HG03135 (cell line): ENCODE results near the gene HSP90AB1.

Source experiments
- ATAC-seq: cut with Tn5 transposase; IDR thresholded peaks from one replicate; pipeline ENCODE4 v1.9.1; 2021; ENCODE audit warnings: mild to moderate bottlenecking, moderate library complexity; ENCODE audit not compliant: unreplicated experiment

The HSP90AB1 gene

DNA sequence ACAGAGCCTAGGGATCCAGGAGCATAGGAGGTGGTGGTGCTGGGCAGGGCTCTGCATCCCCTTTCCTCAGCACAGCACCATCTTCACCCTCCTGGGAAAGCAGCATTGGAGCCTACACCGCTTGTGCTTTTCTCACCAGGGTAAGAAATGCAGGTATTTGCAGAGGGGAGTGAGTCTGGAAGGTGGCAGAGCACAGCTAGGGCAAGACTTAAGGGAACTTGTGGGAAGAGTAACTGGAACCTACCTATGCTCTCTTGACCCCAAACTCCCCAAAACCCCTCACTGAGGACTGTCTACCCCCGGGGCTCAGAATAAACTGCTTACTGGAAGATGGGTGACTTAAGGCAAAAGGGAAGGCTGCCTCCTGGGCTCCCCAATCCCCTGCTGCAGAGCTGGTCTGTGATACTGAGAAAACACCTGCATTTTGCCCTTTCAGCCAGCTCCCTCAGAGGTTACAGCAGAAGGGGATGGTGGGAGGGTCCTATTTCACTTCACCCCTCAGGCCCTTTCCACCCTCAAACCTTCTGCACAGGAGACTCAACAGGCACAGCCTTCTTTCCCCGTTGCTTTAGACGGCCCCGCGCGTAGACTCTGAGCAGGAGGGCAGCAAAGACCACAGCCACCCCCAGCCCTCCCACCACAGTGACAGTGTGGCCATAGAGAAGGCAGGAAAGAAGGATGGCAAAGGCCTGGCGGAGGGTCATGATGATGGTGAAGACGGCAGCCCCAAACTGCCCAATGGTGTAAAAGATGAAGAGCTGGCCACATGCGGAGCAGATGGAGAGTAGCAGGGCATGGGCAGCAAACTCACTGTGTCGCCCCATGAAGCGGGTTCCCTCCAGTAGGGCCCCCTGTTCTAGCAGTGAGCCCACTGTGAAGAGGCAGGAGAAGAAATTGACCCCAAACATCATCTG is 7.5 kb downstream of the HSP90AB1 start:
- no peak for ATAC-seq

DNA sequence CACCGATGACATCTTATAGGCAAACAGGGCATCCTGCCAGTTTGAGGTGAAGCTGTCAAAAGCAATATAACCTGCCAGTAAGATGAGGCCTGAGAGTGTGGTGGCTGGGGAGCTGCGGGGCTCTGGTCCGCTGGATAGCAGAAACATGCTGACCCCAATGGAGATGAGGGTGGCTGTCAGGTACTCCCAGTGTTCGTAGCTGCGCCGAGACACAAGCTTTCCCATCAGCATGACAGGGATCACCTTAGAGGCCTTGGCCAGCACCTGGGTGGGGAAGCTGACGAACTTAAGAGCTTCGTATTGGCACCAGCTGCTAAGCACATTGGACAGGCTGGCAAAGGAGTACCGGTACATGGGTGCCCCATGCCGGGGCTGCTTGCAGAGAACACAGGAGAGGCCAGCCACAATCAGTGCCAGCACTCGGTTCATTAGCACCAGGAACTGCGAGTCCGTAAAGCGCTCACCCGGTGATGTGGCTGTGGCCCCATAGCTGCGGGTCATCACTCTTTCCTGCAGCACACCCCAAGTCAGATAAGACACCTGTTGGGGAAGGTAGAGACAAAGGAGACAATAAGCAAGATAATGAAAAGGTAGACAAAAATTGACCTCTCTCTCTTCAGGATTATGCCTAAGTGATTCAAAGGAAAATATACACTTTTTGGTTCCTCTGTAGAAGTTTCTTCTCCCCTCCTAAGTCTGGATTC is 8.4 kb downstream of the HSP90AB1 start:
- ATAC-seq = no peak

DNA sequence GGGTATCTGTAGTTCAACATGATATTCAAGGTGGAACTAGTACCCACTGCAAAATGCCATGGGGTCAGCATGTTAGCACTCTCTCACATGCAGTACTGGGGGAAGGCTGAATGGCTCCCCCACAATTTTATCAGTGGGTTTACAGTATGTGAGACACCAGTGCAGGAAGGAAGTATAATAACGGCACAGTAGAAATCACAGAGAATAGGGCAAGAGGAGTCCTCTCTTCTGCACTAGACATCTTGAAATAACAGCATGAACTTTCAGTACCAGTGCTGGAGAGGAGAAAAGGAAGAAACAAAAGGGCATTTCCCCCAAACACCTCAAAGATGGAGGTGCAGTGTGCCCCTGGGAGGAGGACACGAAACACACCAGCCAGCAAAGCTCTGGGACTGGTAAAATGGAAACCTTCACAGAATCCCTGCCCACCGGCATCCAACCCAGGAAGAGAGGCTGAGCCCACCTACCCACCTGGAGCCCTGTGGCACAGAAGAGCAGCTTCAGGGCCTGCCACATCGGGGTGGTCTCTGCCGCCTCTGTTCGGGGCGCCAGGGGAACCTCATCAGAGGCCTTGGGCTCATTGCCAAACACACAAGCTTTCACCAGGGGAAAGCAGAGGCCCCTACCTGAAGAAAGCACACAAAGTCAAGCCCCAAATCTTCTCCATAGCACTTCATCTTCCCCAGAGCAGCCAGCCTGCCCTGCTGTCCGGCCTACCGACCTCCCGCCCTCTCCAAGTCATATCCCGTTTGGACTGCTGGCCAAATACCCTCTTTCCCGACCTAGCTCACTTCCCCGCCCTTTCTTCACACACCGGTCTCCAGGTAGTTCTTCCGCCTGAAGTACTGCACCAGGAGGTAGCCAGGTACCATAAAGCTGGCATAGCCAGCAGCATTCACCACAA is 9.2 kb downstream of the HSP90AB1 start:
- ATAC-seq = no peak

DNA sequence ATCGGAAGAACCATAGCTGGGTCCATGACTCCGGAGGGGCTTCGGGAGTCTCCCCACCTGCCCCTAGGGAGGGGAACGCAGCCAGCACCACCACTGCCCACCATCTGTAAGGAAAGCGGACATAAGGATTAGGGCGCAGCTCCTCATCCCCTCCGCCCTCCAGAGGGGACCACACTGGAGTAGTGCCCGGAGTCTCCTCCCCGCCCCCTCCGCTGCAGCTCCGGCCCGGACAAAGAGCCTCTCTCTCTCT is 9.8 kb downstream of the HSP90AB1 start:
- no peak for ATAC-seq

DNA sequence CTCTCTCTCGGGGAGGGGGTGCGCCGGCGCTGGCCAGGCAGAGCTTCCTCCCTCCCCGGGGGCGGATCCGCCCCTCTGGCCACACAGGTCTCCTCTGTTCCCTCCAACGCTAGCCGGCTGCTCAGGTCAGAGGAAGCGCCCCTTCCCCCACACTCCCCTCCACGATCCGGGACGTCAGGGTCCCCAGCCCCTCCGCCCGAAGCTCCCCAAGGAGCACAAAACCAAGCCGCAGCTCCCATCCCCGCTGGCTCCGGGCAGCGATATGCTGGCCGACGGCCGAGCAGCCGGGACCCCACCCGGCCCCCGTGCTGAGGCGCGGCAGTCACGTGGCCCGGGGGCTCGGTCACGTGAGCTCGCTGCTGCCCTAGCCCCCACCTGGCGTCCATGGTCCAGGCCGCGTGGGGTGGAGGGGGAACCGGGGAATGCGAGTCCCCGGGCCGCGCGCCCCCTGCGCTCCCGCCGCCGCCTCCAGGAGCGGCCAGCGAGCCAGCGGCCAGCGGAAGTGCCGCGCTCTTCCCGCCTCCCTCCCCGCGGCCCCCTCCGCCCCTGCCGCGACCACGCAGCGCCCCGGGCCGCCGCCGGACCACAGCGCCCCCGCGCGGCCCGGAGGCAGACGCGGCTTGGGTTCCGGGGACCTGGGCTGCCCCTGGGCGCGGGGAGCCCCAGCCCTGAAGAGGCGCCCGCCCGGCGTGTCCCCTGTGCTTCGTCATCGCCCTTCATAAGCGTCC is 10.3 kb downstream of the HSP90AB1 start, which contains the start of gene SLC35B2:
TSS of gene SLC35B2 (minus strand) at position 504 of the 728 bp plus-strand sequence. CDS start at position 386, 118 bp downstream.
- peak; percentile 35 for ATAC-seq

DNA sequence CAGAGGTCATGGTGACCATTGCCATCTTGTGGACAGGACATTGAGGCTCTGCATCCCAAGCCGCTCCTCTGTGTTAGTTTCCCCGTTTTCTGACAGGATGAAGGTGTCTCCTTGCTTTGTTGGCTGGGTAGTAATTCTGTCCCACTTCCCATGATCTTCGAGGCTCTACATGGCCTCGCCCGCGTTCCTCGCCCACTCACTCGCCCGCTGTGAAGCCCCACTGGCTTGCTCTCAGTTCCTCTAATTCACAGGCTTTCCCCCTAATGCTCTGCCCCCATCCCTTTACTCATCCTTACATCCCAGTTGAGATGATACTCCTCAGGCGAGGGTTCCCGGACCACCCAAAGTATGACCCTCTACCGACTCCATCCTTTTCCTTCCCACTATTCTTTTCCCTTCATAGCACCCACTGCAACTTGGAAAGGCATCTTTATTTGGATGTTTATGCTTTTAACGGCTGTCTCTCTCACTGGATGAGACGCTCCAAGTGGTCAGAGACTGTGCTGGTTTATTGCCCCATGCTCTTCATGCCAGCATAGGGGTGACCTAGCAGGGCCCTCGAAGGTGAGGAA is 10.9 kb downstream of the HSP90AB1 start:
- ATAC-seq = peak; percentile 13

DNA sequence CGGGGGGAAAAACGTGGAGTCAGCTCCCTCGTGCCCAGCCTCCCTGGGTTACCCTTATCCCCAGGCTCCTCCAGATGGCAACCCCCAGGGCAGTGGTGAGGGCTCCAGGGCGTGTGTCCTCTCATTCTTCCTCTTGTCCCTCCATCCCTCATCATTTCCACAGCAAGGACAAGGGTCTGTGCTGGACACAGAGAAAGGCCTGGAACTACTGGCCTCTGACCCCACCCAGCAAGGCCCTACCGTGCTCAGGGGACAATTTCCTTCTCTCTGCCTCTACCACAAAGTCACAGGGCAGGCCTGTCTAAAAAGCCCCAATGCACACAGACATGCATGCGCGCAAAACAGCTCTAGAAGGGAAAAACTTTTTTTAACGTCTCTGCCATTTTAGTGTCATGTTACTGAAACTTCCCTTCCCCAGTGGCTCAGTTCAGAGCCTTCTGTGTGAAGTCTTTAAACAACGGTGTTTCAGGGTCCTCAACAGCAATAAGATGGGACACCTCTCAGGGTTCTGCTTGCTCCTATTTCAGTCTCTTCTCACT is 11.5 kb downstream of the HSP90AB1 start:
- no peak for ATAC-seq

DNA sequence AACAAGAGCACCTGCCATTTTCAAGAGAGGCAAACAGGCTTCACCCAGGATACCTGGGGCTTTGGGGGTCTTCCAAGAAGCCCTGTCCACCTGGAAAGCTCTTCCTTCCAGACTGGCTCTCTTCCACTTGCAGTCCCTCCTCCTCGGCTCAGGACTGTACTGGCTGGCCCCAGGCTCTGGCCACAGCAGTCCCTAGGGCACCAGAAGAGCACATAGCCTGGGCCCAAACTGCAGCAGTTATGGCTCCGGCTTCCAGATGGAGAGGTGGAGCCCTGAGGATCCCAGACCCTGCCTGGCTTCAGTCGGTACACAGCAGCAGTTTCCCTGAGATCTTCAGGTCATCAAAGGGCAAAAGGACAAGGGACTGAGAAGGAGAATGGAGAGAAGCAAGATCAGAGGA is 12.0 kb downstream of the HSP90AB1 start:
- no peak for ATAC-seq

DNA sequence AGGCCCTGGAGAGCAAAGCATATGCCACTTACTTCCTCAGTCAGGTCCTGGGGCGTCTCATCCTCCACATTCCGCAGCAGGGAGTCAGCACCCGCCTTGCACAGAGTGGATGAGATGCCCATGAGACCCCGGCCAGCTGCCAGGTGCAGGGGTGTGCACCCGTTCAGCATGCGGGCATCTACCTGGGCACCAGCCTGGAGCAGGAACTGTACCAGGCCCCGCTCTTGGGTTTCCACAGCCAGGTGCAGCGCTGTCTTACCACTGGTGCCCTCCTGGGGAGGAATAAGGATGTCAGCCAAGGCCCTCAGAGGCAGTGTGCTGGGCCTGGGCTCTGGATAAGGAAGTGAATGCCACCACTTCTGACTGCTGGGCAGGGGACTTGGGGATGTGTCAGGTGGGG is 13.1 kb downstream of the HSP90AB1 start:
- no peak for ATAC-seq

DNA sequence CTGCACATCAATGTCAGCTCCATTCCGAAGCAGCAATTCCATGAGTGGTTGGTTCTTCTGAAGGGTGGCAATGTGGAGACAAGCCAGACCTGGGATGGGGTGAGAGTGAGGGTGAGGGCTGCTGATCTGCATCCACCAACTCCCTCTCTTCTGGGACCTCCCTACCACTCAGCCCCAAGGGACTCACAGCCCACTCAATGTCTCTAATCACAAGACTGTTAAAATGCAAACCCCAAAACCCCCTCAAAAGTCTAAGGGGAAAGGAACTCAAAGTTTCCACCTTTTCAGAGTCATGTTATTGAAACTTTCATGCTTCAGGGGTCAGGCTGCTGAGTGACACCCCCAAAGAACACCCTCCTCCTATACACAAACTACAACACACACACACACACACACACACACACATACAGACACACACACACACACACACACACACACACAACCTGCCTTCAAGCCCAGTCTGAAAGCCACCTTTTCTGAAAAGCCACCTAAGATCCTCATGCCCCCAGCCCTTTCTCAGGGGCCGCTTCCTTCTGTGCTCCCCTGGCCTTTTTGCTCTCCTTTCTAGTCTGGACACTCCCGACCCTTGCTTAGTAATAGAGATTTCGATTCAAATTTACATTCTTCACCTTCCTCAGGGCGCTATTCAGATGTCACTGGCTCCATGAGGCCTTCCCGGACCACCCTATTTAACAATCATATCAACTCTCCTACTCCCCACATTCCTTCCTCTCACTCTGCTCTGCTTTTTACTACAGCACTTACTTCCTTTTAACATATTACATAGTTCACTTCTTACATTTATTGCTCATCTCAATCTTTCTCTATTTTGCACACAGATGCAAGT is 13.8 kb downstream of the HSP90AB1 start:
- ATAC-seq = no peak

DNA sequence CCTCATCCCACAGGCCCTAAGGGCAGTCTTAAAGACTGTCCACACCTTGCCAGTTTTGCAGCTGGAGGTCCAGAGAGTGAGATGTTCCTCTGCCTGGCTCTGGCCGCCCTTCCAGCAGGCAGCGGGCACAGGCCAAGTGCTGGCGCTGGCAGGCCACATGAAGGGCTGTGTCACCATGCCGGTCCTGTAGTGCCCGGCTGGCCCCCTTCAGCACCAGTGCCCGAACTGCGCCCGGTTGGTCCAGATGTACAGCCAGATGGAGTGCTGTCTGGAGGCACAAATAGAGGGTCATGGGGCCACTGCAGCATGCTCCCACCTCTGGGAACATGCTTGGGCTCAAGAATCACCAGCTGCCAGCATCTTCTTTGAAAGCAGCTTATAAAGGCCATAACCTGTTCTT is 14.7 kb downstream of the HSP90AB1 start:
- no peak for ATAC-seq

DNA sequence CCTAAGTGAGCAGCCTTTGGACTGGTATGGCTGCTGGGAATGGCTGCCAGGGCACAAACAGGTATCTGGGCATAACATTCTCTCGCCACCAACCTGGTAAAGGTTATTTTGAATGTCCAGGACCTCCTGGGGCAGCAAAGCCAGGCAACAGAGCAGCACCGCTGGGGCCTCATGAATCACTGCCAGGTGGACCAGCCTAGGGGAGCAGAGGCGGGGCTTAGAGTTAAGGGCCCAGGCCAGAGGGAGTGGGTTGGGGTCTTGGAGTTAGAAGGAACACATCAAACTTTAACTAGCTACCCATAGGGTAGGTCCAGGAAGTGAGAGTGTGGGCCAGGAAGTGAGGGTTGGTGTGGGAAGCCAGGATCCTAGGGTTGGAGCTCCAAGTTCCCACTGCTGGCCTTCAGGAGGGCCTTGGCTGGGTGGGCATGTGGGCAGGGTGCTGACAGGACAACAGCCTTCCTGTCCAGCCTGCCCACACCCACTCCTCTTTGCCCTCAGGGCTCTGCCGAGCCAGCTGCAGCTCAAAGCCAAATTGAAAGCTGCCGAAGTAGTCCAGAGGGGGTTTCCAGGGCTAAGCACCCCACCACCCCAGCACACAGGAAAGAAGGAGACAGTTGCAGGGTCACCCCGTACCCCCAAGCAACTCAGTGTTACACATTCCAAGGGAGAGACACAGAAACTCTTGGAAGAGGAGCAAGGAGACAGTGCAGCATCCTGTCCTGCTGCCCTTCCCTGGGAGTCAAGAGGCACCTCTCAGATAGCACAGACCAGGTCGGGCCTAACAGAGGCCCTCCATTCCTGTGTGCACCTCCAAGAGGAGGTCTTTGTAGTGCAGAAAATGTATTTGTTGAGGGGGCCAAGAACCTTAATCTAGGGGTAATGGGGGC is 15.8 kb downstream of the HSP90AB1 start:
- no peak for ATAC-seq

DNA sequence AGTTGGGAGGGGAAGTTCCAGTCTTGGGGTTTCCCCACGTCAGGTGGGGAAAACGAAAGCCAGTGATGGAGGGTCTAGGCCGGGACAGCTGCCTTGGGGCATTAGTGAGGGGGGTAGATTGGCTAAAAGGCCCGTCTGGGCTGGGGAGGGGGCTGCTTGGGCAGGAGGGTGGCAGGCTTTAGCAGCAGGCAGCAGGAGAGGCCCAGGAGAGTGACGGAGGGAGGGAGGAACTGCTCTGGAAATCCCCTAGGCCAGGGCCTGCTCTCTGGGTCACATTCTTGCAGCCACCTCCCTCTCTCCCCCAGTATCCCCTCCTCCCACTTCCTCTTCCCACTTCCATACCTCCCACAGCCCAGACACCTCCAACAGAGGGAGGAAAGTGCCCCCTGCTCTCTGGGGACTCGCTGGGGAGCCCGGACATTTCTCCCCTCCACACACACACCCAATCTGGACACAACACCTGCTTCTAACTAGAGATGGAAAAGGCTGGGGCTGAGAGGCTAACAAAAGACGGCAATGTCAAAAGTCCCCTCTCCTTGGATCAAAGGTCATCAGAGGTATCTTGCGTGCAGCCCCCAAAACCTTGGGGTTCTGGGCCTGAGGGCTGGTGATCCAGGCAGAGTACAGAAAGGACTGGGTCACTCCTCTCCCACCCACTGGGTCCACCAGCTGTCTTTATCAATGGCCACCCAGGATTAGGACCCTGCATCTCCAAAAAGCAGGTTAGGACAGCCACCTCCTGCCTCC is 16.6 kb downstream of the HSP90AB1 start:
- ATAC-seq = no peak

DNA sequence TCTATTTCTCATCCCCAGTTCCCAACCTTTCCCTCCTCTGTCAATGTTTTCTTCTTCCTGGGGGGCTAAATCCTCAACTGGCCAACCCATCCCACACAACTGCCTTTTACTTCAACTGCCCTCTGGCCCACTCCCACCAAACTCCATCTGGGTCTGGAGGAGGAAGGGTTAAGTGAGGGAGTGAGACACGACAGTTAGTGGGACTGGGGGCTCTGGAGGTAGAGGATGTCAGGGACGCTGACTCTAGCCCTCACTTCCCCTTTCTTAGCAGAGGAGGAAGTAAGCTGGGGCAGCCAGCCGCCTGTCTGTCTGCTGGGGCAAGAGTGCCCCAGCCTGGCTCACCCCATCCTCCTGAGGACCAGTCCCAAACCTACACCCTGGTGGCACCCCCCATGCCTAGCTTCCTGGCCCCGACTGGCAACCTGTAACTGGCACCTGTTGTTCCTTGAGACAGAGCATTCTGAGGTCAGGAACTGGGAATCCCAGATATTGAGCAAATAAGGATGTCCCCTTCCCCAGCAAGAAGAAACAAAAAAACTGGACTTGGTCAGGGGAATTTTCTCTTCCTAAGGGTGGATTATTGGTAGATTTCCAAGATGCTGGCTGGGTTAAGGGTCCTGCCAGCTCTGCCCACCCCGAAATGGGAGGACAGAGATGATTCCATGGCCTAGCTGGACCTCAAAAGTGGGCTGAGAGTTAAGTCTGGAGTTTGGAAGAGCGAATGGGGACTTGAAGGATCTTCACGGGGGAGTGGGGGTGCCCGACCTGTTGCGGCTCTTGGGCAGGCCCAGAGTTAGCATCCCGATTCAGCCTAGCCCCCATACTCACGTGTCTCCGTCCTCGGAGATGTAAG is 17.5 kb downstream of the HSP90AB1 start:
- peak; percentile 30 for ATAC-seq

DNA sequence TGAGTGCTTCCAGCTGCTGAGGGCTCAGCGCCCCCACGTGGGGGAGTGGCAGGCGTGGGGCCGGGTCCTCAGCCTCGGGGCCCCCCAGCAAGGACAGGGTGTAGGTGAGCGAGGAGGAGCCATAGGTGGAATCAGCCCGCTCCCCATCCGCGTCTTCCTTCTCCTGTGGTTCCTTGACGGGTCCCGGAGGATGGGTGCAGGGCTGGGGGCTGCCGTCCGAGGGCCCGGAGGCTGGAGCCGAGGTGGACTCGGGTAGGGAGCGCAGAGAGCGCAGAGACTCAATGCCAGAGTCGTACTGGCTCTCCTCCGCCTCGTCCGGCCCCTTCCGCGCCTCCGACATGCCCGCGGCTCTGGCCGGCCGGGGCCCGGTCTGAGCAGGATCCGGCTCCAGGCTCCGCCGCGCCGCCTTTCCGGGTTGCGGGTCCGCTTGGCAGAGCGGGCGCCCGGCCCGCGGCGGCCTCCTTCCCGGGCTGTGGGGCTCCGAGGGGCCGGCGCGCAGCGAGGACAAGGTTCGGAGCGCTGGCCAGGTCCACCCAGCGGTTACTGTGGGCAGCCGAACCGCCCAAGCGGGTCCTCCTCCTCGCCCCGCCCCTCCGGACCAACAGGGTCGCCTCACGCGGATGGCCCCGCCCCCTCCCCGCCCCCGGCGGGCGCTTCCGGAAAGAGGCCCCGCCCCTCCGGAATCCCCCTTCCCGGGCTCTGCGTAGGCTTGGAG is 18.3 kb downstream of the HSP90AB1 start, which contains the start of gene NFKBIE:
TSS of gene NFKBIE (minus strand) at position 545 of the 715 bp plus-strand sequence. CDS start at position 340, 205 bp downstream.
- ATAC-seq = peak; percentile 36
